HG02588 (cell line): ENCODE data around the gene CNNM3.

ENCODE experiments used
- ATAC-seq: cut with Tn5 transposase; IDR thresholded peaks from one replicate; pipeline ENCODE4 v1.9.1; 2021; ENCODE audit warnings: mild to moderate bottlenecking, moderate library complexity; ENCODE audit not compliant: unreplicated experiment

CNNM3 gene

GRCh38 chr2:96874198-96874831, 58.2 kb downstream of the CNNM3 start:
- ATAC-seq = no peak

GRCh38 chr2:96875498-96876268, 59.6 kb downstream of the CNNM3 start:
- ATAC-seq = no peak

GRCh38 chr2:96876269-96877041, 60.4 kb downstream of the CNNM3 start:
- ATAC-seq = no peak

GRCh38 chr2:96877042-96877451, 61.0 kb downstream of the CNNM3 start:
- no peak for ATAC-seq

GRCh38 chr2:96877631-96878092, 61.6 kb downstream of the CNNM3 start:
- ATAC-seq = no peak

- no peak for ATAC-seq
Measured at GRCh38 chr2:96878171-96878570, 62.1 kb downstream of the CNNM3 start.

- no peak for ATAC-seq
Measured at GRCh38 chr2:96878796-96879544, 62.9 kb downstream of the CNNM3 start.

GRCh38 chr2:96879545-96880040, 63.5 kb downstream of the CNNM3 start:
- no peak for ATAC-seq

- no peak for ATAC-seq
Measured at GRCh38 chr2:96880891-96881273, 64.8 kb downstream of the CNNM3 start.

GRCh38 chr2:96881349-96882195, 65.5 kb downstream of the CNNM3 start:
- ATAC-seq = no peak

- ATAC-seq = no peak
Measured at GRCh38 chr2:96882230-96882629, 66.2 kb downstream of the CNNM3 start.

GRCh38 chr2:96882906-96883305, 66.8 kb downstream of the CNNM3 start:
- no peak for ATAC-seq

GRCh38 chr2:96883306-96883705, 67.2 kb downstream of the CNNM3 start:
- ATAC-seq = no peak
